Lower lobe of right lung (tissue), 2 donors: Measurements from ENCODE around the gene IL1RAP. TPM values are rescaled to one million over a fixed set of nuclear protein-coding genes. Genes with fewer than 3 reads are reported as not detected.

Experiments
- ATAC-seq, 2 donors: fragments of 200-7000 bp; cut with Tn5 transposase; one replicate each; pipeline ENCODE4 v1.9.1; 2020 to 2022; ENCODE audit warnings: mild to moderate bottlenecking in 2 of 2, moderate library complexity in 2 of 2
- DNase-seq: peaks from one replicate; pipeline ENCODE4 v3.0.0-alpha.2; 2020
- H3K27ac ChIP-seq: fragments of 200-600 bp; one replicate; pipeline ENCODE4 v1.8.0; 2022
- H3K27me3 ChIP-seq: fragments of 200-600 bp; one replicate; pipeline ENCODE4 v1.8.0; 2022; ENCODE audit warnings: low read depth
- H3K36me3 ChIP-seq: fragments of 200-600 bp; one replicate; pipeline ENCODE4 v1.8.0; 2022; ENCODE audit warnings: mild to moderate bottlenecking
- H3K4me1 ChIP-seq: fragments of 200-600 bp; one replicate; pipeline ENCODE4 v1.8.0; 2022
- H3K4me3 ChIP-seq: fragments of 200-600 bp; one replicate; pipeline ENCODE4 v1.8.0; 2022; ENCODE audit warnings: mild to moderate bottlenecking
- H3K9me3 ChIP-seq: fragments of 200-600 bp; one replicate; pipeline ENCODE4 v1.8.0; 2022
- intact Hi-C: fragments of 100-400 bp; cut with DNase I; formaldehyde crosslinking; loops from one replicate; pipeline ENCODE4 v1.11.0; 2022
- total RNA-seq: library from RNA; stranded (reverse); fragmentation: NEBNext Ultra II Directional; extraction: Animal tissue kit (Norgen Biotek cat#: 25700); gene quantifications from one replicate; pipeline ENCODE4 v1.2.1, GENCODE V29; 2021
- TF ChIP-seq, protein P1 (sequence below): fragments of 200-600 bp; IDR thresholded peaks from one replicate; pipeline ENCODE4 v1.8.0; 2022; ENCODE audit warnings: antibody characterized with exemption, mild to moderate bottlenecking
- donor health status: DM: no; HTN: yes; CAD: no; lungs with severe emphysema.

The IL1RAP gene
- total RNA-seq, 1 donor from 2014 or later: 26.8 TPM

DNA sequence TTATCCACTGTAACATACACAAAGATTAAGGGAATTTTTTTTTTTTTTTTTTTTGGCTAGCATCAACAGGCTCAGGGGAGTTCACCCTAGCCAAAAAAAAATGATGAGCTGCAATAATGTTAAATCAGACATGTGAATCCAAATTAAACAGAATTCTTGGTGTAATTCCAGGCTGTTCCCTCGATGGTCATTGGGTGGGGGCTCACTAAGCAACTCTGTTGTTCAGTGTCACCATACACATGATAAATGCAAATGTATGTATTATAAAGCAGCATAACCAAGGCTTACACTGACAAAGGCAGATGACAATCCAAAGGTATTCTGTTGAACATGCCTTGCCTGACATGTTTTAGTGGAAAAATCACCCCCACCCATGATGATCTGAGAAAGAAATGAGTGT, 29.0 kb downstream of the IL1RAP start:
- H3K27ac ChIP-seq: no peak overlapping the region
- no peak for ATAC-seq
- no peak for DNase-seq
- no peaks in the 10 kb centered on the region for H3K9me3 ChIP-seq
- TF ChIP-seq, protein P1, sequence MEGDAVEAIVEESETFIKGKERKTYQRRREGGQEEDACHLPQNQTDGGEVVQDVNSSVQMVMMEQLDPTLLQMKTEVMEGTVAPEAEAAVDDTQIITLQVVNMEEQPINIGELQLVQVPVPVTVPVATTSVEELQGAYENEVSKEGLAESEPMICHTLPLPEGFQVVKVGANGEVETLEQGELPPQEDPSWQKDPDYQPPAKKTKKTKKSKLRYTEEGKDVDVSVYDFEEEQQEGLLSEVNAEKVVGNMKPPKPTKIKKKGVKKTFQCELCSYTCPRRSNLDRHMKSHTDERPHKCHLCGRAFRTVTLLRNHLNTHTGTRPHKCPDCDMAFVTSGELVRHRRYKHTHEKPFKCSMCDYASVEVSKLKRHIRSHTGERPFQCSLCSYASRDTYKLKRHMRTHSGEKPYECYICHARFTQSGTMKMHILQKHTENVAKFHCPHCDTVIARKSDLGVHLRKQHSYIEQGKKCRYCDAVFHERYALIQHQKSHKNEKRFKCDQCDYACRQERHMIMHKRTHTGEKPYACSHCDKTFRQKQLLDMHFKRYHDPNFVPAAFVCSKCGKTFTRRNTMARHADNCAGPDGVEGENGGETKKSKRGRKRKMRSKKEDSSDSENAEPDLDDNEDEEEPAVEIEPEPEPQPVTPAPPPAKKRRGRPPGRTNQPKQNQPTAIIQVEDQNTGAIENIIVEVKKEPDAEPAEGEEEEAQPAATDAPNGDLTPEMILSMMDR: no peak
- no peaks in the 10 kb centered on the region for H3K27me3 ChIP-seq
- H3K4me1 ChIP-seq: no peaks in the 10 kb centered on the region
- no peak overlapping the region for H3K4me3 ChIP-seq
- no peaks in the 10 kb centered on the region for H3K36me3 ChIP-seq
- intact Hi-C loops: no loop called here

DNA sequence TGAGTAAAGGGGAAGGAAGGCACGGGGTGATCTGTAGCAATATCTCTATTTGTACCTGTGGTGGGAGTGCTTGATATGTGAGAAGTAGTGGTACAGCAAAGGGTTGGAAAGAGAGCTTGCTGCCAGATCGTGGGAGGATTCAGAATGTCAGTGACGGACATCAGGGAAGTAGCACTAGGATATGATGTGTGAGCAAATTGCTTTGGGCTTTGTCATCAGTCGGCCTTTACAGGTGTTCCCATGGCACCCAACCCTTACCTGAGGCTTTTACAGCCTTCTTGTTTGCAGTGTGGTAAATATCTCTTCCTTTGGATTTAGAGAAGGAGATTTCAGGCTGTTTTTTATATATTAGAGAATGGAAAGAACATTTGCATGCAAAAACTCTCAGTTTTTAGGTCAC, 29.8 kb downstream of the IL1RAP start:
- Histone ChIP-seq H3K27ac (no peak overlapping the region), H3K27me3 (no peaks in the 10 kb centered on the region), H3K36me3 (no peaks in the 10 kb centered on the region), H3K9me3 (no peaks in the 10 kb centered on the region), H3K4me3 (no peak overlapping the region), H3K4me1 (no peaks in the 10 kb centered on the region)
- TF ChIP-seq, protein P1: no peak
- ATAC-seq (no peak), DNase-seq (no peak)
- intact Hi-C loops: no loop called here

DNA sequence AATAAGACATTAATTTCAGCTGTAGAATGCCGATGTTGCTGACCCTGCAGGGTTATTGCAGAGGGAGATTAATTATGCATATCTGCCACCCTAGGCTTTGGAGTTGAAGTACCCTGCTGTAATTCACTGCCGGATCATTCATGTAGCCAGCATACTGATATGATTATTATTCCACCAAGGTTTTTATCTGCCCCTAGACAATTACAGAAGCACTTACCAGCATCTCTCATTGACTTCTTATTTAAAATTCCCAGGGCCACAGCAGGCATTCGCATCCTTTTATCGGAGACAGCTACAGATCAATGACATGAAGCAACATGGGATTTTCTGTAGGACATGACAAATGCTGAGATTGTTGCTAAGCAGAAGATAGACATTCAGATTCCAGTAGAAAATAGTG, 31.3 kb downstream of the IL1RAP start:
- DNase-seq (no peak), ATAC-seq (no peak)
- Histone ChIP-seq H3K27me3 (no peaks in the 10 kb centered on the region), H3K4me3 (no peak overlapping the region), H3K9me3 (no peaks in the 10 kb centered on the region), H3K36me3 (no peaks in the 10 kb centered on the region), H3K27ac (no peak overlapping the region), H3K4me1 (no peaks in the 10 kb centered on the region)
- intact Hi-C loops: no loop called here
- TF ChIP-seq, protein P1: no peak

DNA sequence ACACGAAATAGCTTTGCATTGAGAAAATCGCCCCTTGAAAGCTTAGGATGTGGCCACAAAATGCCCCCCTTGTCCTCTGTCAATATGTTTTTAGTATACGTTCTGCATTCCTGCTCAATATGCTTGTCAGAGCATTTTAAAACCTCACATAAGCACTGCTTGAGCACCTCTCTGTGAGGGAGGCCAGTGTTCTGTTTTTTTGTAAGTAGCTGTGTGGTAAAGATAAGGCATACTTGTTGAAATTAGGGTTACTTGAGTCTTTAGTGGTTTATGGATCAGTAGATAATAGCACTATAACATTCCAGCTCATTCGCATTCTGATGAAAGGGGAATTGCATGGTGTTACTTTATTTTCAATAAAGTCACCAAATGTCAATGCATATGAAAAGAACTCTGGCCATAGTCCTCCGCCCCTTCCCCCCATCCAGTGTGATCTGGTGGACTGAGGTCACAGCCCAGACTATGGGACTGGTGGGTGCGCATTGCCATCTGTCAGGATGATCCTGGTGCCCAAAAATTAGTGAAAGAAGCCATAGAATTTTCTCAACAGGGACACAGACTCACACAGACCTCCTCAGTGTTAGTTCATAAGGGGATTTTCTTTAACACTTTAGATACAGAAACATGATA, 33.1 kb downstream of the IL1RAP start:
- H3K9me3 ChIP-seq: no peaks in the 10 kb centered on the region
- DNase-seq: no peak

DNA sequence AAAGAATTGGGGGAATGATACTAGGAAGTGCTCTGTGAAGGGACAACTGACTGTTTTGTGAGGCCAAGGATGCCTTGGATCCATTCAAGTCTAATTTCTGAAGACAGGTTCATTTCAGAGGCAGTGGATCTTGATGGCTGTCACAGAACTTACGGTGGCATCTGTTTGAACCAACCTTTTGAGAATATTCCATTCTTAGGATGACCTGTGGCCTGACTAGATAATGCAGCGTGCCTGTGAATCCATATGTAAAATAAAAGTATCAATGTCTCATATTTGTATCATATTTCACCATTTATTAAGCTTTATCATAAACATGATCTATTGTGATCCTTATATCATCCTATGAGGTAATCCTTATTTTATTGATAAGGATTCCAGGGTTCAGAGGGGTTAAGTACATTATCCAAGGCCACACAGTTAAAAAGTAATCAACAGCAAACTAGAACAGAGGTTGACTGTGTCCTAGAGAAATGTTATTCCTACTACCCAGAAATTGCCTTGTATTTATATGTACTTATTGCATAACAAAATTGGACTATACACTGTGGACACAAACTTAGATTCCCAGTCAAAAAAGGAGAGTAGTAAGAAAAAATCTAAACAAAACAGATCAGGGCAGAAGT, 34.3 kb downstream of the IL1RAP start:
- no peaks in the 10 kb centered on the region for H3K36me3 ChIP-seq
- H3K4me3 ChIP-seq: no peak overlapping the region
- DNase-seq: no peak
- H3K4me1 ChIP-seq: no peaks in the 10 kb centered on the region
- no peak overlapping the region for H3K27ac ChIP-seq
- no peak for ATAC-seq
- intact Hi-C loops: no loop called here
- H3K27me3 ChIP-seq: no peaks in the 10 kb centered on the region
- TF ChIP-seq, protein P1: no peak
- H3K9me3 ChIP-seq: no peaks in the 10 kb centered on the region

More for the DNA sequence above, 33.1 kb downstream of the IL1RAP start:
- TF ChIP-seq, protein P1: no peak
- H3K27me3 ChIP-seq: no peaks in the 10 kb centered on the region
- no peak overlapping the region for H3K4me3 ChIP-seq
- intact Hi-C loops: no loop called here
- no peak overlapping the region for H3K27ac ChIP-seq
- H3K4me1 ChIP-seq: no peaks in the 10 kb centered on the region
- no peaks in the 10 kb centered on the region for H3K36me3 ChIP-seq
- no peak for ATAC-seq
